IPS DF 6.9 (cell line): ENCODE data around the gene FTCDNL1.

ENCODE experiments used
- DNase-seq: peaks from one replicate; pipeline ENCODE4 v3.0.0-alpha.2; 2013; ENCODE audit warnings: low read depth, low spot score
- H3K27ac ChIP-seq: one replicate; pipeline ENCODE4 v1.5.1; 2013; ENCODE audit warnings: low read length, control low read depth
- H3K27me3 ChIP-seq: 2 replicates; pipeline ENCODE4 v1.6.1; 2013; ENCODE audit warnings: mild to moderate bottlenecking, low read length; ENCODE audit not compliant: control insufficient read depth, insufficient read depth
- H3K36me3 ChIP-seq: 2 replicates; pipeline ENCODE4 v1.6.1; 2013; ENCODE audit warnings: low read length; ENCODE audit not compliant: control insufficient read depth, insufficient read depth
- H3K4me1 ChIP-seq: 2 replicates; pipeline ENCODE4 v1.6.1; 2013; ENCODE audit warnings: low read length; ENCODE audit not compliant: control insufficient read depth, insufficient read depth
- H3K4me3 ChIP-seq: 2 replicates; pipeline ENCODE4 v1.5.1; 2013; ENCODE audit warnings: mild to moderate bottlenecking, low read length
- H3K9me3 ChIP-seq: 2 replicates; pipeline ENCODE4 v1.6.1; 2013; ENCODE audit warnings: low read length, inconsistent platforms; ENCODE audit not compliant: control insufficient read depth, insufficient read depth
- WGBS: extraction: QIAGEN DNeasy Blood & Tissue Kit; methylation state at CpG from one replicate; pipeline ENCODE4 v1.1.7; 2013; ENCODE audit warnings: mixed read lengths, missing lambda C conversion rate; ENCODE audit not compliant: insufficient read length, insufficient coverage; 5-methylcytosine and 5-hydroxymethylcytosine counted together

Gene FTCDNL1

DNA sequence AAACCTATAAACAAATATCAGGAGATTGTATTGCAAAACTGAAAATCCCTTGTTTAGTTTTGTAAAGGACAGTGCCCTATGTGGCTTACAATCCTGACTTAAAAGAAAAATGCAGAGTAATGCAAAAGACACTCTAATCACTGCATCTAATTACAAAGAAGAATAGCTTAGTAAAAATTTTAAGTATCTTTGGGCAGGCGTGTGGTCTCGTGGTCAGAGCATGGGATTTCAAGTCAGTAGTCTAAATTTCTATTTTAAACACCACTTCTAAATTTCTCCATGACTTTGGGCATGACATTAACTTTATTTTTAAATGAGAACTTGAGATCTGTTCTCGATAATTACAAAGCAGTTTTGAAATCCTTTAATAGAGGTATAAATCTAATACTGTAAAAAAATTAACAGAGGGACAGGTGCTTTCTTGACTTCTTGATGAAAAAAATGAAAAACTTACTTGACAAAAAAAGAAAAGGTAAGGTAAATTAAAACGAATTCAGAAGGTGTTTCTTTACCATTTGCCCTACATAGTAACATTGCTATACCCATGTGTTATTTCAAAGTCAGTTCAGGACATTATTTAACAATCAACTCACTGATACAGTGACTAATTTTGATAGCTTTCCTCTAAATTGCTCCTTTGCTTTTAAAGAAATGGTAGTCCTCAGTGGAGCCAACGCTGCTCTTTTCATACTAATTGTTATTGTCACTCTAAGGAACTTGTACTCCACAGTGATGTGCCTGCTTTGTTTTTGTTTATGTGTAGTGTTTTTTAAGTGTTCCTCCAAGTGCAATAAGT lies 17.6 kb upstream of the FTCDNL1 start:
- Histone ChIP-seq H3K4me1 (peaks cover 2% of the 10 kb centered on the region; the same call in 1 of the 2 replicates), H3K27me3 (no peaks in the 10 kb centered on the region), H3K4me3 (no peak overlapping the region), H3K27ac (no peak overlapping the region), H3K9me3 (no peaks in the 10 kb centered on the region), H3K36me3 (no peaks in the 10 kb centered on the region)
- no peak for DNase-seq
- no CpG with 5 or more reads among the region's 5 CpGs for whole genome bisulfite sequencing

- WGBS: 100% methylated on average over 1 of the region's 4 CpGs
- no peak overlapping the region for H3K27ac ChIP-seq
- DNase-seq: no peak
- H3K4me3 ChIP-seq: no peak overlapping the region
- H3K27me3 ChIP-seq: no peaks in the 10 kb centered on the region
- peaks cover 2% of the 10 kb centered on the region; the same call in 1 of the 2 replicates for H3K4me1 ChIP-seq
- no peaks in the 10 kb centered on the region for H3K9me3 ChIP-seq
- H3K36me3 ChIP-seq: no peaks in the 10 kb centered on the region
Observed at GRCh38 chr2:199865905-199866304, 14.9 kb upstream of the FTCDNL1 start.

- H3K27me3 ChIP-seq: no peaks in the 10 kb centered on the region
- no CpG with 5 or more reads among the region's 3 CpGs for WGBS
Observed at GRCh38 chr2:199862788-199863187, 11.8 kb upstream of the FTCDNL1 start.

GRCh38 chr2:199861132-199861774 lies 10.3 kb upstream of the FTCDNL1 start:
- H3K4me1 ChIP-seq: peaks cover 2% of the 10 kb centered on the region; the same call in 1 of the 2 replicates
- H3K27ac ChIP-seq: no peak overlapping the region
- no CpG with 5 or more reads among the region's 4 CpGs for WGBS
- no peaks in the 10 kb centered on the region for H3K36me3 ChIP-seq
- H3K4me3 ChIP-seq: no peak overlapping the region
- no peak for DNase-seq
- H3K27me3 ChIP-seq: no peaks in the 10 kb centered on the region
- no peaks in the 10 kb centered on the region for H3K9me3 ChIP-seq

More at GRCh38 chr2:199862788-199863187, 11.8 kb upstream of the FTCDNL1 start:
- DNase-seq: no peak
- no peak overlapping the region for H3K4me3 ChIP-seq
- no peaks in the 10 kb centered on the region for H3K36me3 ChIP-seq
- no peaks in the 10 kb centered on the region for H3K9me3 ChIP-seq
- no peak overlapping the region for H3K27ac ChIP-seq
- 0 out of 2 replicates have a peak, but pooled peaks cover 2% of the 10 kb centered on the region for H3K4me1 ChIP-seq

GRCh38 chr2:199855812-199856211 lies 4.8 kb upstream of the FTCDNL1 start:
- peaks cover 3% of the 10 kb centered on the region; the same call in 1 of the 2 replicates for H3K4me1 ChIP-seq
- no CpG with 5 or more reads among the region's 4 CpGs for WGBS
- DNase-seq: no peak

DNA sequence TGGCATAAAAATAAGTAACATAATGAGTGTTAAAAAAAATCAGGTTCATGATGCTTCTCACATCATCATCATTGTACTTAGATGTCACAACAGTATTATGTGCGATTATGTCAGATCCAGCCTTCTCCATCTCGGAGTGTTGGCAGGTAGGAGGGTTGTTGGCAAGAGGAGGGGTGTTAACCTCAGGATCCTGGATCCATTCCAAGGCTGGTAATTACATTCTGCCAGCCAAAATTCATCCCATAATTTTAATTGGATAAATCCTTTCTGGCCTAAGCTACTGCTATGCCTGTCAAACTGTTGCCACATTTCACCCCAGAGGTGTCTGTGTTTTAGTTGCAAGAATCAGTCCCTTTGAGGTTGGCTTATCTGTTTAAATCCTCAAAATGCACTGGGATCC lies 891 bp upstream of the FTCDNL1 start:
- Histone ChIP-seq H3K27ac (no peak overlapping the region), H3K4me1 (peaks cover 2% of the 10 kb centered on the region; the same call in 1 of the 2 replicates), H3K9me3 (no peaks in the 10 kb centered on the region), H3K27me3 (no peaks in the 10 kb centered on the region), H3K4me3 (no peak overlapping the region), H3K36me3 (no peaks in the 10 kb centered on the region)
- no peak for DNase-seq
- no CpG with 5 or more reads among the region's 2 CpGs for WGBS

More at GRCh38 chr2:199855812-199856211, 4.8 kb upstream of the FTCDNL1 start:
- no peaks in the 10 kb centered on the region for H3K36me3 ChIP-seq
- no peaks in the 10 kb centered on the region for H3K27me3 ChIP-seq
- H3K4me3 ChIP-seq: no peak overlapping the region
- no peaks in the 10 kb centered on the region for H3K9me3 ChIP-seq
- H3K27ac ChIP-seq: no peak overlapping the region

DNA sequence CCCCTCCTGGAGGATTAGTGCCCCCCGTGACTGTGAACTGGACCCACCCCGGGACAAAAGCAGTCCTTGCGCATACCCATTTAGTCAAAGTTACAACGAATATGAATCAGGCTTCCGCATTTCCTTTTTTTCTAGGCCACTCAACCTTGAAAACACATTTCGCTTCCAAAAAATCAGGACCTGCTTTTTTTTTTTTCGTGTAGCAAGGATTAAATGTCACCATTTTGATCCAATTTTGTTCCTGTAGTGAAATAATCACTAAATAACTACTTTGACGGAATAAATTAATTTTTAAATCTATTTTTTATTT lies 464 bp upstream of the FTCDNL1 start:
- Histone ChIP-seq H3K27me3 (no peaks in the 10 kb centered on the region), H3K9me3 (no peaks in the 10 kb centered on the region), H3K4me3 (peak overlapping the region; percentile 50; the same call in 1 of the 2 replicates), H3K27ac (no peak overlapping the region), H3K4me1 (peaks cover 2% of the 10 kb centered on the region; the same call in 1 of the 2 replicates), H3K36me3 (no peaks in the 10 kb centered on the region)
- no peak for DNase-seq
- WGBS: no CpG with 5 or more reads among the region's 8 CpGs

- no peaks in the 10 kb centered on the region for H3K9me3 ChIP-seq
- no peak for DNase-seq
- no CpG with 5 or more reads among the region's 12 CpGs for WGBS
- no peak overlapping the region for H3K27ac ChIP-seq
- H3K36me3 ChIP-seq: no peaks in the 10 kb centered on the region
- H3K27me3 ChIP-seq: no peaks in the 10 kb centered on the region
- H3K4me1 ChIP-seq: peaks cover 2% of the 10 kb centered on the region; the same call in 1 of the 2 replicates
- H3K4me3 ChIP-seq: peak overlapping the region; percentile 50; the same call in 1 of the 2 replicates
Observed at GRCh38 chr2:199850218-199850717, 724 bp downstream of the FTCDNL1 start.

DNA sequence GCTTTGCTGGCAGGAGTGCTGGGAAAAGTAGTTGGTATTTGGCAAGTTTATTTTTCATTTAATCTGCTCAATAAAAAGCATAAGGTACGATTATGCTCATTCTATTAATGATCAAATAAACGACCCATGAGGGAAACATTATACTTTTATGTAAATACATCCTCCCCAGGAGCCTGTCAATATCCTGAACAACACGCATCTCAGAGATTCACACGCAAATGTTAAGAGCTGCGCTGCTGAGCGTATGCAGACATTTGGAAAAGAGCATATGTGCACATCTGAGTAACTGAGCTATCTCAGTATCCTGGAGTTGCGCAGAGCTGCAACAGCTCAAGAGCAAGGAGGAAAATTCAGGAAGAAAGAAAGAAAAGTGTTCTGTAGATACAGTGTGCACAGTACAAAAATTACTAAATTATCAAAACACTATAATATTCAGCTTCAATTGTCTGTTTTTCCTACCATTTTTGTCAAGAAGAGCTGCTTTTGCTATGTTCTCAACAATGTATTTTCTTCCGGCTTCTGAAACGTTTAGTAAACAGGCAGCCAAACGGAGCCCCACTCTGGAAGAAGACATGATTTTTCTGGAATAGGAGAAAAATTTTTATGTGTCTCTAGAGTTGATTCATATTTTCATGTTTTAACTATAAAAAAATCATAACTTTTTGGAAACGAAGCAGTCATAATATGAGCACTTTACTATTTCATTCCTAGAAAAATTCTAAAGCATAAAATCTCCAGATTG lies 2.4 kb downstream of the FTCDNL1 start:
- no peak overlapping the region for H3K27ac ChIP-seq
- H3K4me1 ChIP-seq: peaks cover 2% of the 10 kb centered on the region; the same call in 1 of the 2 replicates
- no peaks in the 10 kb centered on the region for H3K9me3 ChIP-seq
- no CpG with 5 or more reads among the region's 11 CpGs for WGBS
- no peaks in the 10 kb centered on the region for H3K36me3 ChIP-seq
- no peaks in the 10 kb centered on the region for H3K27me3 ChIP-seq
- no peak overlapping the region for H3K4me3 ChIP-seq
- no peak for DNase-seq
